ENCODE data around the gene DPY30. TPM values are rescaled to one million over a fixed set of nuclear protein-coding genes. Genes with fewer than 3 reads are reported as not detected.

The DPY30 gene
- polyA plus RNA-seq, 1 donor: 41.7 TPM

Other genes starting within 250 kb of the DPY30 start
- 41.8 TPM for gene MEMO1, start 28.8 kb downstream of the DPY30 start, polyA plus RNA-seq (ENCODE audit: insufficient read length)
- gene SPAST, start 23.8 kb upstream of the DPY30 start, polyA plus RNA-seq (ENCODE audit: insufficient read length): 16.0 TPM
- 14.9 TPM for gene SLC30A6, start 126.1 kb upstream of the DPY30 start, polyA plus RNA-seq (ENCODE audit: insufficient read length)
- gene NLRC4, start 225.1 kb upstream of the DPY30 start, polyA plus RNA-seq (ENCODE audit: insufficient read length): 0.85 TPM
- 40.8 TPM for gene YIPF4, start 238.1 kb upstream of the DPY30 start, polyA plus RNA-seq (ENCODE audit: insufficient read length)

All from forelimb muscle (tissue), 1 donor.